Fibroblast of lung (primary cell): ENCODE measurements around the gene LBHD2.

Source experiments
- EZH2 ChIP-seq: IDR thresholded peaks from 2 replicates; pipeline ENCODE4 v1.5.1; 2012; ENCODE audit warnings: low read length, control low read depth, mild to moderate bottlenecking; ENCODE audit errors: missing control alignments
- TF ChIP-seq, protein P1 (sequence below), 2 donors: IDR thresholded peaks in 1 of 2; conservative IDR thresholded peaks in 1 of 2; 1 replicate in 1 of 2; 2 replicates in 1 of 2; pipeline ENCODE4 v1.5.1; 2011 to 2012; ENCODE audit warnings: low read length in 2 of 2, control low read depth in 1 of 2, inconsistent platforms in 1 of 2, low read depth in 1 of 2, mild to moderate bottlenecking in 1 of 2

DNA sequence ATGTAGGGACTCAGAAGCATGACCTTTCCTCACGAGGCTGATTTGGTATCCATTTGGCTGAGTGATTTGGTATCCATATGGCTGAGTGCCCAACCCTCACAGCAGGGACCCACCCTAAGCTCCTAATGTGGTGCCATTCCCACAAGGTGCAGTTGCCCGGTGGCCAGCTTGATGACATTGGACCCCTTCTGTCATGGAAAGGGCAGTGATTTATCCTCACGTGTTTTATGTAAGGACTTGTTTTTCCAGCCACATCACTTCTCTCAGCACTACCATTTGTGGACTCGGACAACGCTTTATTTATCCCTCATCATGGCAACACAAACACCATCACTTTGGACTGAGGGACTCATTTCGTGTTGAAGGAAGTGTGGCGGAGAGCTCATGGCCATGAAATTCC lies 18.1 kb upstream of the LBHD2 start:
- TF ChIP-seq, protein P1, sequence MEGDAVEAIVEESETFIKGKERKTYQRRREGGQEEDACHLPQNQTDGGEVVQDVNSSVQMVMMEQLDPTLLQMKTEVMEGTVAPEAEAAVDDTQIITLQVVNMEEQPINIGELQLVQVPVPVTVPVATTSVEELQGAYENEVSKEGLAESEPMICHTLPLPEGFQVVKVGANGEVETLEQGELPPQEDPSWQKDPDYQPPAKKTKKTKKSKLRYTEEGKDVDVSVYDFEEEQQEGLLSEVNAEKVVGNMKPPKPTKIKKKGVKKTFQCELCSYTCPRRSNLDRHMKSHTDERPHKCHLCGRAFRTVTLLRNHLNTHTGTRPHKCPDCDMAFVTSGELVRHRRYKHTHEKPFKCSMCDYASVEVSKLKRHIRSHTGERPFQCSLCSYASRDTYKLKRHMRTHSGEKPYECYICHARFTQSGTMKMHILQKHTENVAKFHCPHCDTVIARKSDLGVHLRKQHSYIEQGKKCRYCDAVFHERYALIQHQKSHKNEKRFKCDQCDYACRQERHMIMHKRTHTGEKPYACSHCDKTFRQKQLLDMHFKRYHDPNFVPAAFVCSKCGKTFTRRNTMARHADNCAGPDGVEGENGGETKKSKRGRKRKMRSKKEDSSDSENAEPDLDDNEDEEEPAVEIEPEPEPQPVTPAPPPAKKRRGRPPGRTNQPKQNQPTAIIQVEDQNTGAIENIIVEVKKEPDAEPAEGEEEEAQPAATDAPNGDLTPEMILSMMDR (conservative IDR thresholded peaks at IDR 0.05 in 1 of 2, IDR thresholded peaks at IDR 0.05 in 1 of 2; ENCODE audit: low read depth in 1 of 2, low read length in 2 of 2), result no peak
- no peak for TF ChIP-seq EZH2
